MM.1S (cell line): ENCODE results near the gene ISOC2.

Experiments
- CTCF ChIP-seq: fragments of 300-600 bp; sonication (generic); IDR thresholded peaks from 2 replicates; pipeline ENCODE4 v1.5.1; 2016; ENCODE audit warnings: antibody characterized with exemption, low read length, mixed read lengths
- EZH2 ChIP-seq: fragments of 300-600 bp; sonication (generic); optimal IDR thresholded peaks from 2 replicates; pipeline ENCODE3; 2017; ENCODE audit warnings: low read depth, mild to moderate bottlenecking, antibody characterized with exemption, low read length, mixed read lengths

- TF ChIP-seq CTCF (peak; percentile 93), EZH2 (no peak)
Measured at GRCh38 chr19:55503502-55504251, 42.2 kb upstream of the ISOC2 start.
